Urinary bladder (tissue), 4 donors: Measurements from ENCODE around the gene RAB27B. TPM values are rescaled to one million over a fixed set of nuclear protein-coding genes. Genes with fewer than 3 reads are reported as not detected.

Source experiments
- DNase-seq: peaks from one replicate; pipeline ENCODE4 v3.0.0-alpha.2; 2015; ENCODE audit errors: extremely low spot score
- H3K27ac ChIP-seq: one replicate; pipeline ENCODE4 v1.5.1; 2013; ENCODE audit warnings: low read depth, mild to moderate bottlenecking, moderate library complexity
- H3K36me3 ChIP-seq: one replicate; pipeline ENCODE4 v1.6.1; 2013; ENCODE audit warnings: mild to moderate bottlenecking, moderate library complexity; ENCODE audit not compliant: insufficient read depth
- H3K4me1 ChIP-seq: one replicate; pipeline ENCODE4 v1.6.1; 2013; ENCODE audit warnings: mild to moderate bottlenecking, moderate library complexity; ENCODE audit not compliant: insufficient read depth
- H3K4me3 ChIP-seq: one replicate; pipeline ENCODE4 v1.5.1; 2013; ENCODE audit warnings: low read depth, low read length
- WGBS: extraction: QIAGEN DNeasy Blood & Tissue Kit; methylation state at CpG from one replicate; pipeline ENCODE4 v1.1.7; 2013; 5-methylcytosine and 5-hydroxymethylcytosine counted together
- polyA plus RNA-seq: library from polyadenylated mRNA; stranded (reverse); fragments of 200-250 nt; gene quantifications from one replicate; pipeline ENCODE4 v1.2.3, GENCODE V29; 2013
- total RNA-seq: library from RNA; depleted of rRNA; stranded (reverse); fragments of >200 nt; gene quantifications from one replicate; pipeline ENCODE4 v1.2.3, GENCODE V29; 2014
- donor health status: healthy with polysubstance abuse.
- donor health status: healthy.

The RAB27B gene
- total and polyA plus RNA-seq, 2 donors = 0.90 to 19.8 TPM

- Histone ChIP-seq H3K4me3 (no peak overlapping the region), H3K27ac (no peak overlapping the region), H3K4me1 (no peaks in the 10 kb centered on the region), H3K36me3 (no peaks in the 10 kb centered on the region)
- 80% methylated on average over 4 of the region's 4 CpGs for WGBS
- DNase-seq = no peak
Observed at GRCh38 chr18:54914816-54915215, 86.5 kb downstream of the RAB27B start.

- Histone ChIP-seq H3K4me1 (no peaks in the 10 kb centered on the region), H3K27ac (no peak overlapping the region), H3K4me3 (no peak overlapping the region), H3K36me3 (no peaks in the 10 kb centered on the region)
- 95% methylated on average over 3 of the region's 3 CpGs for WGBS
- DNase-seq = no peak
Observed at GRCh38 chr18:54916507-54916906, 88.2 kb downstream of the RAB27B start.

GRCh38 chr18:54918060-54918459 lies 89.8 kb downstream of the RAB27B start:
- DNase-seq = no peak
- Histone ChIP-seq H3K36me3 (no peaks in the 10 kb centered on the region), H3K4me3 (no peak overlapping the region), H3K4me1 (no peaks in the 10 kb centered on the region), H3K27ac (no peak overlapping the region)
- 78% methylated on average over 4 of the region's 4 CpGs for WGBS

DNA sequence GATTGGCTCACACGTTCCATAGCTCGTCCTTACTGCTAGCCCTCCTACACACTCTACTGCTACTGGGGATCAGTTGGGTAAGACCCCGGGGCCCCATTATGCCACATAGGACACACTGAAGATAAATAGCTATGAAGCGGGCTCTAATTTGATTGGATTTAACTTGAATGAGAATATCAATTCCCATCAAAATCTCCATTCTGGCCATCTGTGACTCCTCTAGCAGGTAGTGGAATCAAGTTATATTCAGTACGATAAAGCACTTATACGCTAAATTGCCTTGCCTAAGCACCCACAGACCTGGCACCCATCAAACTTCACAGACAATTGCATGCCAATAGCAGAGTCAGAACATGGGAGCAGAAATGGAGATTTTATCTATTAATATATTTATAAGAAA lies 91.1 kb downstream of the RAB27B start:
- Histone ChIP-seq H3K27ac (no peak overlapping the region), H3K4me1 (no peaks in the 10 kb centered on the region), H3K36me3 (no peaks in the 10 kb centered on the region), H3K4me3 (no peak overlapping the region)
- DNase-seq = no peak
- 93% methylated on average over 6 of the region's 6 CpGs for WGBS

DNA sequence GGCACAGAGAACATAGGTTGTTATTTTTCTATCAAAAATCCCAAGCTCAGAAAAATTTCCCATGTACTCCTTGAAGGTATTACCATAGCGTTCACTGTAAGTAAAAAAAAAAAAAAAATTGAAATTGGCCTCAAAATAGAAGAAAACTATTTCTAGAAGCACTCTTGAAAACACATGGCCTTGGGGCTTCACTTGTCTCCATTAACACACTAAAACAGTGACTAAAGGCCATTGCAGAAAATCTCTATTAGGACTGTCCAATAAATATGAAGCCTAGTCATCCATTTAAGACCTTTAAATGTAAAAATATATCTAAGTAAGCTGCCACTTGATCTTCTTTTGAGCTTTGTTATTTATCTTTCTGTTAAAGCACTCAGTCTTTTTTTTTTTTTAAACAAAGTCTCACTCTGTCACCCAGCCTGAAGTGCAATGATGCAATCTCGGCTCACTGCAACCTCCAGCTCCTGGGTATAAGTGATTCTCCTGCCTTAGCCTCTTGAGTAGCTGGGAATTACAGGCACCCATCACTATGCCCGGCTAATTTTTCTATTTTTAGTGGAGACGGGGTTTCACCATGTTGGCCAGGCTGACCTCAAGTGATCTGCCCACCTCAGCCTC lies 95.2 kb downstream of the RAB27B start:
- no peak overlapping the region for H3K4me3 ChIP-seq
- no peak for DNase-seq
- H3K4me1 ChIP-seq = no peaks in the 10 kb centered on the region
- 81% methylated on average over 4 of the region's 4 CpGs for WGBS
- peaks cover 1% of the 10 kb centered on the region for H3K36me3 ChIP-seq
- no peak overlapping the region for H3K27ac ChIP-seq

DNA sequence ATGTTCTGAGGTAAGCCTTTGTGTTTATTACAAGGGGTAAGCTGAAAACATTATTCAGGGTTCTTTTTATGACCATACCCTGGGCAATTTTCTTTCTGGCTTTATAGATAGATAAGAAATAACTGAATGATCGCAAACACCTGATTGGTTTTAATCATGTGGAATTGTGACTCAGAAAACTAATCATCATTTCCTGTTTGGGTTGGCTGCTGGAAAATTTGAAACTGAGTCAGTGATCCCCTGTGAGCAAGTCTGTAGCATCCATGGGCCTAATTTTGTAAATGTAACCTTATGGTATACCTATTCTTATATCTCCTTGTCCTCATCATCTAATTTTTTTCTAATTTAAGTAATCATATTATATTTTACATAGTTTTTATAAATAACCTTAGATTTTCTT lies 96.7 kb downstream of the RAB27B start:
- DNase-seq = no peak
- Histone ChIP-seq H3K27ac (no peak overlapping the region), H3K36me3 (peaks cover 1% of the 10 kb centered on the region), H3K4me3 (no peak overlapping the region), H3K4me1 (no peaks in the 10 kb centered on the region)
- WGBS = 96% methylated on average over 1 of the region's 1 CpG

- H3K27ac ChIP-seq = no peak overlapping the region
- 93% methylated on average over 3 of the region's 3 CpGs for WGBS
- no peak overlapping the region for H3K4me3 ChIP-seq
- no peaks in the 10 kb centered on the region for H3K4me1 ChIP-seq
- no peak for DNase-seq
- H3K36me3 ChIP-seq = peaks cover 1% of the 10 kb centered on the region
Observed at GRCh38 chr18:54926593-54927325, 98.5 kb downstream of the RAB27B start.

DNA sequence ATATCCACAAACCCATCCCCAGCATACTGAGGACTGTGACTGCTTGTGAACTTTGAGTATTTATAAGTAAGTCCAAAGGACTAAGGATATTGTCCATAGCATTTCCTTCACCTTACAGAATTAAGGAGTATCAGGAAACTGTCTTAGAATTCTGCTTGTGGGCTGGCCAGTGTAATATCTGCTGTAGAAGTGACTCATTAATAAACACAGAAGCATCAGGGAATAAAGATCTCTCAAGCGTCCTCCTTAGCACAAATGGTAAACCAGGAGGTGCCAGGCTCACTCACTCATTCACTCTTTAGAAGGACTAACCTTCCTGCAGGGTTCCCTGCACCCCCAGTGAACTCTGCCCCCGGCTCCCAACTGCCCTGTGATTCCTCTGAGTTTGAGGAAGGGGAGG lies 100.0 kb downstream of the RAB27B start:
- Histone ChIP-seq H3K27ac (no peak overlapping the region), H3K36me3 (peaks cover 1% of the 10 kb centered on the region), H3K4me1 (no peaks in the 10 kb centered on the region), H3K4me3 (no peak overlapping the region)
- WGBS = 81% methylated on average over 2 of the region's 2 CpGs
- DNase-seq = no peak

DNA sequence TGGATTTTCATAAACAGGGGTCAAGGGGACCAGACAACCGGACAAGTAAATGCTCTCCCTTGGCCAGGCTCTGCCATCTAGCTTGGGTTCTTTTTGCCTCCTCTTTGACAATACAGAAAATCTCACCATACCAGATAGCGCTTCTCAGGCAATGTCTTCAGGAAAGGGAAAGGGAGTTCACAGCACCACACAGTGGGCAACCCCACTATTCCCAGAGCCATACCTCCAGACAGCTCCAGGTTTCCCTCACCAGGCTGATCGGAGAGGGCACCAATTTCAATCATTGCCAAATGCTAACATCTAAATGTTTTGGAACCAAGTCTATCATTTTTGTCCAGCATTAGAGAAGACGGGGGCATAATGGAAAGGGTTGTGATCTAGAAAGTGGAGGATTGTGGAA lies 102.9 kb downstream of the RAB27B start:
- H3K4me3 ChIP-seq = no peak overlapping the region
- peaks cover 1% of the 10 kb centered on the region for H3K36me3 ChIP-seq
- DNase-seq = no peak
- H3K27ac ChIP-seq = no peak overlapping the region
- WGBS = 95% methylated on average over 4 of the region's 4 CpGs
- no peaks in the 10 kb centered on the region for H3K4me1 ChIP-seq

DNA sequence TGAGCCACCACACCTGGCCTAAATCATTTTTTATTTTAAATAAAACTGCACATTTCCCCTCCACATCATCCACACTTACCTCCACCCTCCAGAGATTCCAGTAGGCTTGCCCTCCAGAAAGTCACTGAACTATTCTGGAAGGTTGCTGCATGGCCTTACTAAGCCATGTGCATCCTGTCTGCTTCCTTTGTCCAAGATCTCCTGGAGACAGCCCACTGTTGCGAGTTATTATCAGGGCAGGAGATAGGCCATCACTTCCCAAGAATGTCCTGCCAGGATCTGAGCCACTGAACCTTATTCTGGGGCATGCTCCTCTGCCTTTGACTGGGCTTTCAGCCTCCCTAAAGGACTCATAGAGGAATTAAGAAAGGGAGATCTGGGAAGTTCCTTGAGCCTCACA lies 104.2 kb downstream of the RAB27B start:
- H3K27ac ChIP-seq = no peak overlapping the region
- H3K4me3 ChIP-seq = no peak overlapping the region
- H3K36me3 ChIP-seq = no peaks in the 10 kb centered on the region
- no peak for DNase-seq
- 80% methylated on average over 1 of the region's 1 CpG for WGBS
- H3K4me1 ChIP-seq = no peaks in the 10 kb centered on the region

DNA sequence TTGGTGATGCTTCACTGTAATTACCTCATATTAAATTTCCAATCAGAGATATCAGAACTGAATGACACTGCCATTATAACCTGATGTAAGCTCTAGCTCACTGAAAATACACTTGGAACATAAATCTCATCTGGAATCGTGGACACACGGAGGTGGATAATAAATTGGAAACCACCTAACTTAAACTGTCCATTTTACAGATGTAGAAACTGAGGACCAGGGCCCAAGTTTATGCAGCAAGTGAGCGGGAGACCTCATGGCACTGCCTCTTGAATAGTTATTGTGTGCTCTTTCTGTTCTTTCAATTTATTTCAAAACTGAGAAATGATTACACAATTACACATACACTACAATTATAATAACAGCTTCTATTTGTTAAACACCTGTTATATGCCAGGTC lies 110.2 kb downstream of the RAB27B start:
- no peak overlapping the region for H3K27ac ChIP-seq
- WGBS = 96% methylated on average over 3 of the region's 3 CpGs
- no peaks in the 10 kb centered on the region for H3K4me1 ChIP-seq
- H3K4me3 ChIP-seq = no peak overlapping the region
- no peaks in the 10 kb centered on the region for H3K36me3 ChIP-seq
- DNase-seq = no peak

GRCh38 chr18:54939361-54939917 lies 111.2 kb downstream of the RAB27B start:
- H3K4me1 ChIP-seq = no peaks in the 10 kb centered on the region
- no peak for DNase-seq
- WGBS = 92% methylated on average over 7 of the region's 7 CpGs
- no peaks in the 10 kb centered on the region for H3K36me3 ChIP-seq
- no peak overlapping the region for H3K4me3 ChIP-seq
- no peak overlapping the region for H3K27ac ChIP-seq

GRCh38 chr18:54942144-54942543 lies 113.9 kb downstream of the RAB27B start:
- H3K4me3 ChIP-seq = no peak overlapping the region
- no peak overlapping the region for H3K27ac ChIP-seq
- DNase-seq = no peak
- WGBS = 76% methylated on average over 4 of the region's 4 CpGs
- H3K36me3 ChIP-seq = no peaks in the 10 kb centered on the region
- no peaks in the 10 kb centered on the region for H3K4me1 ChIP-seq

DNA sequence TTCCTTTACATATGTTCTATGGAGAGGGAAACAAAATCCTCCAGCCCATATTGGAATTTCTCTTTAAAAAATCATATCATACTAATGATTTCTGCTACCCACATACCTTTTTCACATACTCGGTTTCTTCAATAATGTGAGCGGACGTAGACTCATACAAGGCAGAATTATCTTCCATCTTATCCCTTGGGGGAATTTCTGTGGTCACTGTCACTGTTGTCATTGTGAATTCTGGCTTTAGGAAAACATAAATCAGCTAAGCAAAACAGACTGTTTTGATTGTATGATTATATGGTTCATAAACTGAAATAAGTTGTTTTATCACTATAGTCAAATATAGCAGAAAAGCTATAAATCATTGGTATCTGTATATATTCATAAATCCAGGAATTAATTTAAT lies 114.3 kb downstream of the RAB27B start:
- DNase-seq = no peak
- Histone ChIP-seq H3K36me3 (no peaks in the 10 kb centered on the region), H3K27ac (no peak overlapping the region), H3K4me1 (no peaks in the 10 kb centered on the region), H3K4me3 (no peak overlapping the region)
- 90% methylated on average over 3 of the region's 3 CpGs for WGBS
